Glutamatergic neuron (in vitro differentiated cells): ENCODE data around the gene CIB2. TPM values are rescaled to one million over a fixed set of nuclear protein-coding genes. Genes with fewer than 3 reads are reported as not detected.
A peak's percentile ranks its signal among the peaks of the same experiment; 100 is the strongest.

Experiments
- DNase-seq: peaks from one replicate; pipeline ENCODE4 v3.0.0; 2022
- H3K27ac Mint-ChIP-seq: one replicate; pipeline ENCODE4 v1.8.0; 2020; ENCODE audit warnings: mild to moderate bottlenecking, mixed read lengths, inconsistent platforms; ENCODE audit not compliant: unreplicated experiment
- H3K27me3 Mint-ChIP-seq: one replicate; pipeline ENCODE4 v1.8.0; 2020; ENCODE audit warnings: mild to moderate bottlenecking, moderate library complexity, mixed read lengths, inconsistent platforms; ENCODE audit not compliant: unreplicated experiment
- H3K36me3 Mint-ChIP-seq: one replicate; pipeline ENCODE4 v1.8.0; 2020; ENCODE audit warnings: mild to moderate bottlenecking, mixed read lengths, inconsistent platforms; ENCODE audit not compliant: unreplicated experiment
- H3K4me1 Mint-ChIP-seq: one replicate; pipeline ENCODE4 v1.8.0; 2020; ENCODE audit warnings: mild to moderate bottlenecking, low read depth, mixed read lengths, inconsistent platforms; ENCODE audit not compliant: unreplicated experiment
- H3K4me3 Mint-ChIP-seq: one replicate; pipeline ENCODE4 v1.8.0; 2020; ENCODE audit warnings: mild to moderate bottlenecking, mixed read lengths, inconsistent platforms; ENCODE audit not compliant: unreplicated experiment
- H3K9me3 Mint-ChIP-seq: one replicate; pipeline ENCODE4 v1.8.0; 2020; ENCODE audit warnings: mild to moderate bottlenecking, moderate library complexity, mixed read lengths, inconsistent platforms; ENCODE audit not compliant: unreplicated experiment
- total RNA-seq: library from RNA; stranded (reverse); fragmentation: NEBNext Ultra II Directional; extraction: Animal tissue kit (Norgen Biotek cat#: 25700); gene quantifications from one replicate; pipeline ENCODE4 v1.2.1, GENCODE V29; 2021; ENCODE audit not compliant: unreplicated experiment
- TF ChIP-seq, protein P1 (sequence below): fragments of 200-600 bp; sonication (generic); IDR thresholded peaks from one replicate; pipeline ENCODE4 v1.5.0; 2021; ENCODE audit not compliant: partially characterized antibody, unreplicated experiment

Gene CIB2
- total RNA-seq, 1 donor from 2014 or later: 131 TPM

DNA sequence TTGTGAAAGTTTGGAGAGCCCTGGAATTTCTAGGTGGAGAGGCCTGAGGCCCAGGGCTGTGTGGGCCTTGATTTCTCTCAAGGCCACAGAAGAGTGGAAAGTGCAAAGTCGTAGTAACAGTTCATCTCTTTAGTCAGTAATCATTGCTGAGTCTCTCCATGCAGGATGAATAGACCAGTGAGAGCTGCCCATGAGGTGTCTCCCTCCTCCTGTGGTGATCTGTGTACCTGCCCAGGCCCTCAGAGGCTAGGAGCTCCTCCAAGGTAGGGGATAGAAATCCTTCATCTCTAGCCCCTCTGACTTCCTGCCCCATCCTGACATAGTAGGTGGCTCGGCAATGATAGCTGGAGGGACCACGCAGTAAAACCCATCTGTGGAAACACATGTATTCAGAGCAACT lies 11.1 kb upstream of the CIB2 start:
- no peak for DNase-seq
- H3K9me3 Mint-ChIP-seq: peaks cover 3% of the 10 kb centered on the region
- H3K4me1 Mint-ChIP-seq: no peaks in the 10 kb centered on the region
- no peak overlapping the region for H3K4me3 Mint-ChIP-seq
- no peak overlapping the region for H3K27ac Mint-ChIP-seq
- TF ChIP-seq, protein P1, sequence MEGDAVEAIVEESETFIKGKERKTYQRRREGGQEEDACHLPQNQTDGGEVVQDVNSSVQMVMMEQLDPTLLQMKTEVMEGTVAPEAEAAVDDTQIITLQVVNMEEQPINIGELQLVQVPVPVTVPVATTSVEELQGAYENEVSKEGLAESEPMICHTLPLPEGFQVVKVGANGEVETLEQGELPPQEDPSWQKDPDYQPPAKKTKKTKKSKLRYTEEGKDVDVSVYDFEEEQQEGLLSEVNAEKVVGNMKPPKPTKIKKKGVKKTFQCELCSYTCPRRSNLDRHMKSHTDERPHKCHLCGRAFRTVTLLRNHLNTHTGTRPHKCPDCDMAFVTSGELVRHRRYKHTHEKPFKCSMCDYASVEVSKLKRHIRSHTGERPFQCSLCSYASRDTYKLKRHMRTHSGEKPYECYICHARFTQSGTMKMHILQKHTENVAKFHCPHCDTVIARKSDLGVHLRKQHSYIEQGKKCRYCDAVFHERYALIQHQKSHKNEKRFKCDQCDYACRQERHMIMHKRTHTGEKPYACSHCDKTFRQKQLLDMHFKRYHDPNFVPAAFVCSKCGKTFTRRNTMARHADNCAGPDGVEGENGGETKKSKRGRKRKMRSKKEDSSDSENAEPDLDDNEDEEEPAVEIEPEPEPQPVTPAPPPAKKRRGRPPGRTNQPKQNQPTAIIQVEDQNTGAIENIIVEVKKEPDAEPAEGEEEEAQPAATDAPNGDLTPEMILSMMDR: no peak
- peaks cover 1% of the 10 kb centered on the region for H3K27me3 Mint-ChIP-seq
- H3K36me3 Mint-ChIP-seq: no peaks in the 10 kb centered on the region

DNA sequence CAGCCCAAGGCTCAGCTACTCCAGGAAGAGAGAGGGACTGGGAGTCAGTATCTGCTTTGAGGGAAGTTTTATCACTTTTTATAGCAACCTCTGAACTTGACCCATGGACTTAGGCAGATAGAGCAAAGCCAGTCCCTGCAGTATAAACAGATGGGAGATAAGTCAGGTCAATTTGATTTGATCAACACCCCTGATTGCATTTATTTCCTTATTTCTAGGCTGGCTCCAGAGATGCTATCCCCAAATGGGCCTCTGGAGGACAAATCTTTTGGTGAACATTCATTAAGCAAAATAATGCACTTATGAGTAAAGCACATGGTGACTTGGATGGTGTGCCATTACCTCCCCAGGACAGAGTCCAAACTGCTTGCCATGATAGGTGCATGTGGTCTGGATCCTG lies 9.0 kb upstream of the CIB2 start:
- no peak for DNase-seq
- H3K4me3 Mint-ChIP-seq: no peak overlapping the region
- peaks cover 9% of the 10 kb centered on the region for H3K4me1 Mint-ChIP-seq
- H3K9me3 Mint-ChIP-seq: peaks cover 2% of the 10 kb centered on the region
- no peaks in the 10 kb centered on the region for H3K36me3 Mint-ChIP-seq
- peaks cover 3% of the 10 kb centered on the region for H3K27me3 Mint-ChIP-seq
- TF ChIP-seq, protein P1: no peak
- H3K27ac Mint-ChIP-seq: no peak overlapping the region

DNA sequence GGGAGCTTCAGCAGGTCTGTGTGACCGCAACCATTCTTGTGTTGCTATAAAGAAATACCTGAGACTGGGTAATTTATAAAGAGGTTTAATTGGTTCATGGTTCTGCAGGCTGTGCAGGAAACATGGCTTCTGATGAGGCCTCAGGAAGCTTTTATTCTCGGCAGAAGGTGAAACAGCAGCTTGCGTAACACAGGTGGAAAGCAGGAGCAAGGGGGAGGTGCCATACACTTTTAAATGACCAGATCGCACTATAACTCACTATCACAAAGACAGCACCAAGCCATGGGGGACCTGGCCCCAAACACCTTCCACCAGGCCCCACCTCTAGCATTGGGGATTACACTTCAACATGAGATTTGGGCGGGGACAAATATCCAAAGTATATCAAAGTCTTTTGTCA lies 8.3 kb upstream of the CIB2 start:
- H3K4me1 Mint-ChIP-seq: peaks cover 11% of the 10 kb centered on the region
- H3K4me3 Mint-ChIP-seq: no peak overlapping the region
- no peaks in the 10 kb centered on the region for H3K36me3 Mint-ChIP-seq
- H3K9me3 Mint-ChIP-seq: peaks cover 2% of the 10 kb centered on the region
- no peak overlapping the region for H3K27ac Mint-ChIP-seq
- DNase-seq: no peak
- TF ChIP-seq, protein P1: no peak
- peaks cover 3% of the 10 kb centered on the region for H3K27me3 Mint-ChIP-seq

DNA sequence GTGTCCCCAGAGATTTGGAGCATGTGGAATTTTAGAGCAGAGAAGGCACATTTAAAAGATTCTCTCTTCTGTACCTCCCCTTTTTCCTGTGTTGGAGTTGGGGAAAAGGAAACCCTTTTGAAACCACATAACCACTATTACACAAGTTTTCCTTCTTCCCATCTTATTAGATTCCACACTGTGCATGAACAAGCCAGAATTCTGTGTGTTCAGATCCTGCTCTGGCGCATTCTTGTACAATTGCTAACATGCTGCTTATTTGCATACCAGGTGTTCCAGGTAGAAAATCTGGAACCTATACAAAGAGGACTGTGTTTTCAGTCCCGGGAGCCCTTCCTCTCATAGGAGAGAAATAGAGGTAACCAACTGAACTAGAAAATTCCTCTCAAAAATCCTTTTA lies 2.6 kb upstream of the CIB2 start:
- no peak for DNase-seq
- TF ChIP-seq, protein P1: no peak
- peaks cover 12% of the 10 kb centered on the region for H3K27me3 Mint-ChIP-seq
- H3K4me1 Mint-ChIP-seq: peaks cover 40% of the 10 kb centered on the region
- H3K4me3 Mint-ChIP-seq: no peak overlapping the region
- H3K36me3 Mint-ChIP-seq: no peaks in the 10 kb centered on the region
- H3K27ac Mint-ChIP-seq: peak overlapping the region; percentile 66
- H3K9me3 Mint-ChIP-seq: peaks cover 2% of the 10 kb centered on the region

DNA sequence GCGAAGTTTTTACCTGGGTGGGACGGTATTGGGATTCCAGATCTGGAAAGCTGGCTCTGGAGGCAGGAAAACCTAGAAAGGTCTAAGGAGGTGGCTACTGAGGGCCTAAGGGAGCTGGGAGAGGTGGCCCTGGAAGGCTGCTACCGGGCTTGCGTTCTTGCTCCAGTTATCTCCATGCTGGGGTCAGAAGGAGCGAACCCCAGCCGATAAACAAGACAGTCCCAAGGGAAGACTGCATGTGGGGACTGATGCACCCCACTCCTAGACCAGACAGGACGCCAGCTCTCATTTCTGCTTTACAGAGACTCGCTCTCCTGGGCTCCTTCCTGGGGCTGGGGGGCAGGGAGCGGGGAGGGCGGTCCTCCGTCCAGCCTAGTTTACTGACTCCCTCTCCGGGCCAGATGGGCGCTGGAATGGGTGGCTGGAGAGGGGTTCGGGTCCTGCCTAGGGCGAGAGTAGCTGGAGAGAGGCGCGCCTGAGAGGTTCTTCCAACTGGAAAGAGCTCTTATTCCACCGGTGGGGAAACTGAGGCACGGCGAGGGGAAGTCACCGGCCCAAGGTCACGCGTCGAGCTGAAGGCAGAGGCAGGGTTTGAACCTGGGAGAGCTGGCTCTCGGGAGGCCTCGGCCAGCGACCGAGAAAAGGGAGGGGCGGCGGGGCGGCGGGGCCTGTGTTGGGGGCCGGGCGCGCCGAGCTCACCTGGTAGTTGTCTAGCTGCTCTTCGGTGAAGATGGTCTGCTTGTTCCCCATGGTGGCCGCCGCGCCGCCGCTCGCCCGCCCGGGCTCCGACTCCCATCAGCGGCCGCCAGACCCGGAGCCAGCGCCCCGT lies 565 bp downstream of the CIB2 start:
- peak; percentile 60 for DNase-seq
- Mint-ChIP-seq H3K4me1 (peaks cover 43% of the 10 kb centered on the region), H3K9me3 (no peaks in the 10 kb centered on the region), H3K36me3 (no peaks in the 10 kb centered on the region), H3K4me3 (peak overlapping the region; percentile 91), H3K27me3 (peaks cover 12% of the 10 kb centered on the region), H3K27ac (peak overlapping the region; percentile 87)
- TF ChIP-seq, protein P1: no peak
